GM10266 (cell line): ENCODE measurements around the gene UCN2.

Source experiments
- DNase-seq: peaks from one replicate; pipeline ENCODE4 v3.0.0; 2012; ENCODE audit errors: extremely low spot score
- TF ChIP-seq, protein P1 (sequence below): IDR thresholded peaks from 2 replicates; pipeline ENCODE4 v1.5.1; 2012; ENCODE audit warnings: mild to moderate bottlenecking, low read depth; ENCODE audit not compliant: control insufficient read depth, insufficient read depth; ENCODE audit errors: missing control alignments

Gene UCN2

DNA sequence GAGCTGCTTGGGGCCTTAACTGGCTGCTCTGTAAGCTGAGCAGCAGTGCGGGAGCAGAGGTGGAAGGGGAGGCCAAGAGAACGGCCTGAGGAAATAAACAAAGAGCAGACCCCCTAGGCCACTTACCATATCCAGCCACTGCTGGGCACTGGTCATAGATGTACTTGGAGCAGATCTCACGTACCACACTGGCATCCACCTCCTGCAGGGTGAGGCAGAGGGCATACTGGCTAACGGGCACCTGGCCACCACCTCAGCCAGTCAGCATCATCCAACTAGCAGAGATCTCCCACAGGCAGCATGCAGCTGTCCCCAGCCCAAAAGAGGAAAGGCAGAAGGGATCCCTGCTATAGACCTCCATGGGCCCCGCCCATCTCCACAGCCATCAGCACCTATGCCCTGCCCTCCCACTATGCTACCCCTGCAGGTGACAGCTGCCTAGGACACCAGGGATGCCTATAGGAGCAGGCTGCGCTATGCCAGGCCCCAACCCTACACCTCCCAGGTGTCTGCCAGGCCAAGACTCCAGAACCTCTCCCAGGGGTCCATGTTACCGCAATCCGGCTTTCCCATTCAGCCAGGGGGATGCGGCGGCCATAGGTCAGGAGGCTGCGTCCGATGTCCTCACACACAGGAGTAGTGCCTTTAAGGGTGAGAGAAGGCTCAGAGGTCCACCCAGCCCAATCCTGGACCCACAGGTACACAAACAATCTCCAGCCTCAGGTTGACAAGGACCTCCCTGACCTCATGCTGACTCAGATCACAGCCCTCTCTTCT is 36.1 kb upstream of the UCN2 start:
- DNase-seq: no peak
- TF ChIP-seq, protein P1, sequence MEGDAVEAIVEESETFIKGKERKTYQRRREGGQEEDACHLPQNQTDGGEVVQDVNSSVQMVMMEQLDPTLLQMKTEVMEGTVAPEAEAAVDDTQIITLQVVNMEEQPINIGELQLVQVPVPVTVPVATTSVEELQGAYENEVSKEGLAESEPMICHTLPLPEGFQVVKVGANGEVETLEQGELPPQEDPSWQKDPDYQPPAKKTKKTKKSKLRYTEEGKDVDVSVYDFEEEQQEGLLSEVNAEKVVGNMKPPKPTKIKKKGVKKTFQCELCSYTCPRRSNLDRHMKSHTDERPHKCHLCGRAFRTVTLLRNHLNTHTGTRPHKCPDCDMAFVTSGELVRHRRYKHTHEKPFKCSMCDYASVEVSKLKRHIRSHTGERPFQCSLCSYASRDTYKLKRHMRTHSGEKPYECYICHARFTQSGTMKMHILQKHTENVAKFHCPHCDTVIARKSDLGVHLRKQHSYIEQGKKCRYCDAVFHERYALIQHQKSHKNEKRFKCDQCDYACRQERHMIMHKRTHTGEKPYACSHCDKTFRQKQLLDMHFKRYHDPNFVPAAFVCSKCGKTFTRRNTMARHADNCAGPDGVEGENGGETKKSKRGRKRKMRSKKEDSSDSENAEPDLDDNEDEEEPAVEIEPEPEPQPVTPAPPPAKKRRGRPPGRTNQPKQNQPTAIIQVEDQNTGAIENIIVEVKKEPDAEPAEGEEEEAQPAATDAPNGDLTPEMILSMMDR: no peak

DNA sequence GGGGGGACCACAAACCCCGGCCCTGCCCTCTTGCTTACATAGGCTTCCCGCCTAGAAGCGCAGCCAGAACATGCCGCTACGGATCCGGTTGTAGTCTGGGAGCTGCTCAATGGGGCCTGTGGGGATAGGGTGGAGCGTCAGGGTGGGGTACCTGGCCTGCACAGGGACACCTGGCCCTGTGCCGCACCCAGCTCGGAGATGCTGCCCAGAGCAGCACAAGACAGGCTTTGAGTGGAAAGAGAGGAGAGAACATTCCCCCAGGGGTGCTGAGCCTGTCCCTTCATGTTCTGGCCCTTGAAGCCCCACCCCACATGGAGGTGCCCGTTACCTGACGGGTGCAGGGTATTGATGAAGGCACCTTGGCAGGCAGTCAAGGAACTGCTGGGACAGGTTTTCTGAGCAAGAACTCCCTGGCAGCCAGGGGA is 35.5 kb upstream of the UCN2 start:
- TF ChIP-seq, protein P1: no peak
- DNase-seq: no peak

DNA sequence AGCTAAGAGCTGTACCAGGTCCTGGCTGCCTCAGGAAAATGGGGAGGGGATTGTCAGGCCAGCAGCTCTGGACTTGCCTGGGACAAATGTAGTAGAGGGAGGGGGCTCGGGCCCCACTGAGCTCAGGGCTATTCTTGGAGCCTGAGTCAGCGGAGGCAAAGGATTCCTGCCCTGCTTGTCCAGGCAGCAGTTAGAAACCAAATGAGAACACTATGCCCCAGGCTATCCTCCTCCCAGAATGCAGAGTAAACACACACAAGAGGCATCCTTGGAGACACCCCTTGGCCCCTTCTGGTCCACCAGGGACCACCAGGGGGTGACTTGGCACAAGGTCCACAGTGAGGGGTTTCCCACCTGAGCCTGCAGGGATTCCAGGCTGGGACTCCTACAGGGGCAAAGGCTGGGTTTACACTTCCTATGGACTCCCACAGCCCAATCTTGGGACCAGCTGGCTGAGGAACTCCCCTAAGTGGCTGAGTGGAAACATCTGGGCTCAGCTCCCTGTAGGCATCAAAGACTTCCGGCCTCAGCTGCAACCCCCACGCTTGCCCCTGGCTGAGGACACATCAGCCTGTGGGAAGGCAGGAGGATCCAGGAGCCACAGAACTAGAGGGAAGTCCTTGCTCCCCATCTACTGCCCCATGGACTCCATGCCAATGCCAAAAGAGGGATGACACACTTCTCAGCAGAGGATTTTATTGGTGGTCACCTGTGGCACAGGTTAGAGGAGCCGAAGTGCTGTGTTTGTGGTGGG is 34.9 kb upstream of the UCN2 start:
- DNase-seq: no peak
- TF ChIP-seq, protein P1: no peak

DNA sequence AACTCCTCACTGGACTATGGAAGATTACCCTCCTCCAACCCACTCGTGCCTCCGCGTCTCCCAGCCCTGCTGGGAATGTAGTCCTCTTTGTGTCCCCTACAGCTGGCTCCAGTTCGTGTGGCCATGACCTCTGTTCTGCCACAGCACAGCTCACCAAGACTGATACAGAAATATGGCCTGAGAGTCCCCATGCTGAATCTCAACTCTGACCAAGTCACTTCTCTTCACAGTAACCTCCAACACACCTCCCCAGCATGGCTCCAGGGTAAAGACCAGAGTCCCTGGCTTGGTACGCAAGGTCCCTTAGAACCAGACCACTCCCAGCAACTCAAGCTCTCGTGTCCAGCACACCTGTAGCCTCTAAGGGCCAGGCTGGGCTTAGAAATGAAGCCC is 33.8 kb upstream of the UCN2 start:
- no peak for DNase-seq
- TF ChIP-seq, protein P1: no peak

DNA sequence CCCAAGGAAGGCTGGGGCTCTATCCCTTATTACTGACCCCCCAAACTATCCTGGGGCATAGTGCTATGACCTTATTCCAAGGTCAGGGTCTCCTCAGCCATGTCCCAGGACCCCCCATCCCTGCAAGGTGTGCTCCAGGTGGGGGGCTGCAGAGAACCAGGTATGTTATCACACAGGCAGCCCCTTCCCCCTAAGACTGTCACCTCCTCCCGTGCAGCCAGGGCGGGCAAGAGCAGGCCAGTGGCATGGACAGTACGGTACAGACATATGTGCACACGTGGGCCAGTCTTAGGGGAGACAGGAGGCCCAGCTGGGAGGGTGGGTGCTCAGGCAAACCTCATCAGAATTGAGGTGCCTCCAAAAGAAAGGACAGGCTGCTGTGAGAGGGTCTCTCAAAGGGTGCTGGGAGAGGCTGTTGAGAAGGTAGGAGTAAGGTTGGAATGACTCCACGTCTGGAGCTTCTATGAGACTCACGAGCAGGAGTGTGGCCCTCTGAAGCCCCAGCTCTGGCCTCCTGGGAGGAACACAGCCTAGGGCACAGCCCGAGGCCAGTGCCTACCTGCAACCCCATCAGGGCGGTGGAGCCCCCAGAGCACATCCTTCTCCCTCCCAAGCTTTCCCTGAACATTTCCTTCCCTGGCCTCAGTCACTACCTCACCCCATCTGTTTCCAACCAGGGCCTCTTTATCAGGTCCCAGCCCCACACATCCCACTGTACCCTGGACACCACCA is 33.3 kb upstream of the UCN2 start:
- DNase-seq: no peak
- TF ChIP-seq, protein P1: no peak

DNA sequence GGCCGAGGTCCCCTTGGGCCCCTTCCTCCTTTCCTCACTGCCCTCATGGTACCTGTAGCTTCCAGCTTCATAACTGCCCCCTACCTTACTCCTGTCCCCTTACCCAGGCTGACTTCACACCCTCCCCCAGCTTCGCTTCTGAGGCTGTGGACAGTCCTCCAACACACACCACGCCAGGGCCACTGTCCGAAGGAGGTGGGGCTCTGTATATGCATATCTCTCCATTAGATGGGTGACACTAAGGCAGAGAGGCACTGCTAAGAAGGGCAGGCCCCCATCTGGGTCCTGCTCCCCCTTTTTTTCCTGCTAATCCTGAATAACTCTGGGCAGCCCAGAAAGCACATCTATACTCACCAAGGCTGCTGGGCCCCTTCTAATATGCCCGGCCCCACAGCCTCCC is 32.6 kb upstream of the UCN2 start:
- DNase-seq: no peak
- TF ChIP-seq, protein P1: no peak
